ENCODE results near the gene CADM2. TPM values are rescaled to one million over a fixed set of nuclear protein-coding genes. Genes with fewer than 3 reads are reported as not detected.

Gene CADM2
- total and polyA plus RNA-seq, 2 experiments from 2014 or later = 13.3 to 47.5 TPM

DNA sequence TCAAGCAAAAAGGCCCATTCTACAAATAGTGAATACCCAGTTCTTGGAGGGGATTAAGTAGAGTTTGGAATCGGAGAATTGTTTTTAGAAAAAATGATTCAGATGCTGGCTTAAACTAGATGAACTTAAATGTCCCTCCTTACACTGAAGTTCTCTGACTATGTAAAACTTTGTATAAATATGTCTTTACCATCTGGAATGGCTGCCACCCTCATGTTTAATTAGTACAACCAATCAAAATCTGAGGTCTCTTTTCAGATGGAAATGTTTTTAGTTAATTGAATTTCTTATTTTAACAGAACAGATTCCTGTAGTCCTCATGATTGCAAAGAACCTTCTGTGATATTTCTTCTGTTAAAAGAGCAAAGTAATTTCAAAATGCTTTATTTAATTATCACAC, 94.8 kb downstream of the CADM2 start:
- H4K20me1 ChIP-seq (replicated peaks; ENCODE audit: insufficient read depth) = no peaks in the 10 kb centered on the region
- no peaks in the 10 kb centered on the region; the same call in 2 of the 3 replicates for H3K9me3 Mint-ChIP-seq
- no peak overlapping the region for H3K27ac Mint-ChIP-seq
- TF ChIP-seq, protein P1, sequence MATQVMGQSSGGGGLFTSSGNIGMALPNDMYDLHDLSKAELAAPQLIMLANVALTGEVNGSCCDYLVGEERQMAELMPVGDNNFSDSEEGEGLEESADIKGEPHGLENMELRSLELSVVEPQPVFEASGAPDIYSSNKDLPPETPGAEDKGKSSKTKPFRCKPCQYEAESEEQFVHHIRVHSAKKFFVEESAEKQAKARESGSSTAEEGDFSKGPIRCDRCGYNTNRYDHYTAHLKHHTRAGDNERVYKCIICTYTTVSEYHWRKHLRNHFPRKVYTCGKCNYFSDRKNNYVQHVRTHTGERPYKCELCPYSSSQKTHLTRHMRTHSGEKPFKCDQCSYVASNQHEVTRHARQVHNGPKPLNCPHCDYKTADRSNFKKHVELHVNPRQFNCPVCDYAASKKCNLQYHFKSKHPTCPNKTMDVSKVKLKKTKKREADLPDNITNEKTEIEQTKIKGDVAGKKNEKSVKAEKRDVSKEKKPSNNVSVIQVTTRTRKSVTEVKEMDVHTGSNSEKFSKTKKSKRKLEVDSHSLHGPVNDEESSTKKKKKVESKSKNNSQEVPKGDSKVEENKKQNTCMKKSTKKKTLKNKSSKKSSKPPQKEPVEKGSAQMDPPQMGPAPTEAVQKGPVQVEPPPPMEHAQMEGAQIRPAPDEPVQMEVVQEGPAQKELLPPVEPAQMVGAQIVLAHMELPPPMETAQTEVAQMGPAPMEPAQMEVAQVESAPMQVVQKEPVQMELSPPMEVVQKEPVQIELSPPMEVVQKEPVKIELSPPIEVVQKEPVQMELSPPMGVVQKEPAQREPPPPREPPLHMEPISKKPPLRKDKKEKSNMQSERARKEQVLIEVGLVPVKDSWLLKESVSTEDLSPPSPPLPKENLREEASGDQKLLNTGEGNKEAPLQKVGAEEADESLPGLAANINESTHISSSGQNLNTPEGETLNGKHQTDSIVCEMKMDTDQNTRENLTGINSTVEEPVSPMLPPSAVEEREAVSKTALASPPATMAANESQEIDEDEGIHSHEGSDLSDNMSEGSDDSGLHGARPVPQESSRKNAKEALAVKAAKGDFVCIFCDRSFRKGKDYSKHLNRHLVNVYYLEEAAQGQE (IDR thresholded peaks at IDR 0.05; ENCODE audit: unreplicated experiment) = no peak
- TF ChIP-seq ZNF331 (CRISPR knock-in tag; IDR thresholded peaks at IDR 0.05; ENCODE audit: low read depth) = no peak
- TF ChIP-seq, protein P2, sequence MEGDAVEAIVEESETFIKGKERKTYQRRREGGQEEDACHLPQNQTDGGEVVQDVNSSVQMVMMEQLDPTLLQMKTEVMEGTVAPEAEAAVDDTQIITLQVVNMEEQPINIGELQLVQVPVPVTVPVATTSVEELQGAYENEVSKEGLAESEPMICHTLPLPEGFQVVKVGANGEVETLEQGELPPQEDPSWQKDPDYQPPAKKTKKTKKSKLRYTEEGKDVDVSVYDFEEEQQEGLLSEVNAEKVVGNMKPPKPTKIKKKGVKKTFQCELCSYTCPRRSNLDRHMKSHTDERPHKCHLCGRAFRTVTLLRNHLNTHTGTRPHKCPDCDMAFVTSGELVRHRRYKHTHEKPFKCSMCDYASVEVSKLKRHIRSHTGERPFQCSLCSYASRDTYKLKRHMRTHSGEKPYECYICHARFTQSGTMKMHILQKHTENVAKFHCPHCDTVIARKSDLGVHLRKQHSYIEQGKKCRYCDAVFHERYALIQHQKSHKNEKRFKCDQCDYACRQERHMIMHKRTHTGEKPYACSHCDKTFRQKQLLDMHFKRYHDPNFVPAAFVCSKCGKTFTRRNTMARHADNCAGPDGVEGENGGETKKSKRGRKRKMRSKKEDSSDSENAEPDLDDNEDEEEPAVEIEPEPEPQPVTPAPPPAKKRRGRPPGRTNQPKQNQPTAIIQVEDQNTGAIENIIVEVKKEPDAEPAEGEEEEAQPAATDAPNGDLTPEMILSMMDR (conservative IDR thresholded peaks at IDR 0.05; ENCODE audit: low read depth in 2 of 2) = no peak
- no peak for TF ChIP-seq CREB1 (CRISPR knock-in tag; IDR thresholded peaks at IDR 0.05; ENCODE audit: low read depth)
- TF ChIP-seq EZH2 (IDR thresholded peaks at IDR 0.05; ENCODE audit: low read depth, unreplicated experiment) = no peak
- TF ChIP-seq JUNB (IDR thresholded peaks at IDR 0.05; ENCODE audit: unreplicated experiment) = no peak
- no peak for TF ChIP-seq ZNF462 (CRISPR knock-in tag; IDR thresholded peaks at IDR 0.05)
- no peak for TF ChIP-seq NANOG (IDR thresholded peaks at IDR 0.05; ENCODE audit: borderline replicate concordance)
- no peak for TF ChIP-seq ETS1 (IDR thresholded peaks at IDR 0.05)
- TF ChIP-seq STAT1 (IDR thresholded peaks at IDR 0.05; ENCODE audit: unreplicated experiment) = no peak
- no peak for TF ChIP-seq POLR2AphosphoS5 (IDR thresholded peaks at IDR 0.05; ENCODE audit: low read depth)
- TF ChIP-seq EZH2phosphoT487 (IDR thresholded peaks at IDR 0.05; ENCODE audit: unreplicated experiment) = no peak
- TF ChIP-seq ZNF114 (CRISPR knock-in tag; IDR thresholded peaks at IDR 0.05) = no peak
- H3K4me2 ChIP-seq = no peak overlapping the region
- no peak overlapping the region for H3K4me3 ChIP-seq
- DNase-seq (ENCODE audit: low spot score) (no peak), ATAC-seq (no peak)
- peaks cover 30% of the 10 kb centered on the region; the same call in 2 of the 3 replicates for H3K4me1 Mint-ChIP-seq
- peaks cover 5% of the 10 kb centered on the region; the same call in 2 of the 3 replicates for H3K36me3 Mint-ChIP-seq (ENCODE audit: low read depth)
- no peaks in the 10 kb centered on the region for H3K79me2 ChIP-seq (replicated peaks; ENCODE audit: insufficient read depth)
- no peaks in the 10 kb centered on the region for H3K9me2 ChIP-seq (ENCODE audit: insufficient read depth)
- no peak overlapping the region for H2AFZ ChIP-seq
- no peak overlapping the region for H3K4me3 Mint-ChIP-seq
- H3K36me3 ChIP-seq (ENCODE audit: insufficient read depth) = no peaks in the 10 kb centered on the region
- H3K4me1 ChIP-seq (ENCODE audit: insufficient read depth) = peaks cover 17% of the 10 kb centered on the region; the same call in 1 of the 2 replicates
- H3K27me3 Mint-ChIP-seq (ENCODE audit: insufficient read depth, low read depth, poor library complexity) = peaks cover 2% of the 10 kb centered on the region
- H3K27me3 ChIP-seq (ENCODE audit: insufficient read depth) = no peaks in the 10 kb centered on the region
- H3K27ac ChIP-seq (ENCODE audit: low read depth) = no peak overlapping the region
- H3F3A ChIP-seq (replicated peaks; ENCODE audit: low read depth) = no peaks in the 10 kb centered on the region
